HTERT RPE-1 (cell line): ENCODE data around the gene DZIP3.

Experiments used
- in situ Hi-C: fragments of 300-500 bp; cut with MboI; formaldehyde crosslinking; loops from 4 replicates; pipeline ENCODE4 v1.14.3; 2020; ENCODE audit warnings: low sequenced_read_pairs

Gene DZIP3

GRCh38 chr3:108589081-108589997 lies at the start of gene DZIP3, which contains the start of gene CIP2A:
TSS of gene DZIP3 (plus strand) at chr3:108589722. CDS start at chr3:108605407, 15,685 bp downstream.
TSS of gene CIP2A (minus strand) at chr3:108589438. CDS start at chr3:108589375, 63 bp downstream.
- in situ Hi-C loops, result no loop called here

GRCh38 chr3:108546247-108546646 lies 43.3 kb upstream of the DZIP3 start:
- in situ Hi-C loops, result no loop called here

GRCh38 chr3:108546692-108547091 lies 42.8 kb upstream of the DZIP3 start:
- in situ Hi-C loops, result no loop called here

- in situ Hi-C loops, result no loop called here
Measured at GRCh38 chr3:108548304-108548703, 41.2 kb upstream of the DZIP3 start.

GRCh38 chr3:108548886-108549285 lies 40.6 kb upstream of the DZIP3 start:
- in situ Hi-C loops, result no loop called here

GRCh38 chr3:108552267-108553159 lies 37.0 kb upstream of the DZIP3 start:
- in situ Hi-C loops, result no loop called here

- in situ Hi-C loops, result no loop called here
Measured at GRCh38 chr3:108554229-108554628, 35.3 kb upstream of the DZIP3 start.

GRCh38 chr3:108554913-108555571 lies 34.5 kb upstream of the DZIP3 start:
- in situ Hi-C loops, result no loop called here

- in situ Hi-C loops, result no loop called here
Measured at GRCh38 chr3:108555966-108556581, 33.4 kb upstream of the DZIP3 start.

- in situ Hi-C loops, result no loop called here
Measured at GRCh38 chr3:108562565-108562964, 27.0 kb upstream of the DZIP3 start.

GRCh38 chr3:108564564-108564963 lies 25.0 kb upstream of the DZIP3 start:
- in situ Hi-C loops, result no loop called here

- in situ Hi-C loops, result no loop called here
Measured at GRCh38 chr3:108565506-108565905, 24.0 kb upstream of the DZIP3 start.

GRCh38 chr3:108566599-108566998 lies 22.9 kb upstream of the DZIP3 start:
- in situ Hi-C loops, result no loop called here

- in situ Hi-C loops, result no loop called here
Measured at GRCh38 chr3:108569336-108569735, 20.2 kb upstream of the DZIP3 start.

GRCh38 chr3:108578064-108578463 lies 11.5 kb upstream of the DZIP3 start:
- in situ Hi-C loops, result no loop called here

- in situ Hi-C loops, result no loop called here
Measured at GRCh38 chr3:108588601-108589000, 921 bp upstream of the DZIP3 start.

- in situ Hi-C loops, result no loop called here
Measured at GRCh38 chr3:108589998-108590323, 439 bp downstream of the DZIP3 start.

- in situ Hi-C loops, result no loop called here
Measured at GRCh38 chr3:108590460-108590859, 938 bp downstream of the DZIP3 start.

GRCh38 chr3:108595321-108595720 lies 5.8 kb downstream of the DZIP3 start:
- in situ Hi-C loops, result no loop called here

- in situ Hi-C loops, result no loop called here
Measured at GRCh38 chr3:108598375-108598774, 8.9 kb downstream of the DZIP3 start.
